ENCODE data around the gene SRRM4.
"Not testable (repeated sequence)": the region's sequence is repeated elsewhere in the genome, so short reads cannot be mapped to it uniquely, and the experiment has no call there.

Gene SRRM4

GRCh38 chr12:119011231-119011630, 29.9 kb downstream of the SRRM4 start:
- DNase-seq (ENCODE audit: low spot score): no peak

GRCh38 chr12:119012179-119012578, 30.8 kb downstream of the SRRM4 start:
- no peak for DNase-seq (ENCODE audit: low spot score)

GRCh38 chr12:119013023-119013422, 31.7 kb downstream of the SRRM4 start:
- DNase-seq (ENCODE audit: low spot score): no peak

- no peak for DNase-seq (ENCODE audit: low spot score)
These were observed 33.0 kb downstream of the SRRM4 start for GRCh38 chr12:119014368-119014767.

- DNase-seq (ENCODE audit: low spot score): no peak
These were observed 35.4 kb downstream of the SRRM4 start for GRCh38 chr12:119016715-119017114.

- no peak for DNase-seq (ENCODE audit: low spot score)
These were observed 37.8 kb downstream of the SRRM4 start for GRCh38 chr12:119019166-119019565.

GRCh38 chr12:119020406-119021360, 39.3 kb downstream of the SRRM4 start:
- peak; percentile 26 for DNase-seq (ENCODE audit: low spot score)

- DNase-seq (ENCODE audit: low spot score): no peak
These were observed 43.0 kb downstream of the SRRM4 start for GRCh38 chr12:119024356-119024755.

GRCh38 chr12:119025786-119026185, 44.4 kb downstream of the SRRM4 start:
- DNase-seq (ENCODE audit: low spot score): no peak

- not testable (repeated sequence) for DNase-seq (ENCODE audit: low spot score)
These were observed 52.0 kb downstream of the SRRM4 start for GRCh38 chr12:119033332-119033731.

GRCh38 chr12:119036878-119037825, 55.8 kb downstream of the SRRM4 start:
- DNase-seq (ENCODE audit: low spot score): peak; percentile 56

GRCh38 chr12:119044094-119044493, 62.8 kb downstream of the SRRM4 start:
- DNase-seq (ENCODE audit: low spot score): no peak

GRCh38 chr12:119047641-119048040, 66.3 kb downstream of the SRRM4 start:
- no peak for DNase-seq (ENCODE audit: low spot score)

GRCh38 chr12:119050663-119051062, 69.3 kb downstream of the SRRM4 start:
- no peak for DNase-seq (ENCODE audit: low spot score)

GRCh38 chr12:119051474-119051873, 70.1 kb downstream of the SRRM4 start:
- no peak for DNase-seq (ENCODE audit: low spot score)

- DNase-seq (ENCODE audit: low spot score): no peak
These were observed 70.7 kb downstream of the SRRM4 start for GRCh38 chr12:119052001-119052400.

GRCh38 chr12:119055977-119056376, 74.6 kb downstream of the SRRM4 start:
- DNase-seq (ENCODE audit: low spot score): no peak

GRCh38 chr12:119060847-119061796, 79.8 kb downstream of the SRRM4 start:
- DNase-seq (ENCODE audit: low spot score): no peak

GRCh38 chr12:119068129-119068856, 87.0 kb downstream of the SRRM4 start:
- no peak for DNase-seq (ENCODE audit: low spot score)

GRCh38 chr12:119069147-119069642, 87.9 kb downstream of the SRRM4 start:
- DNase-seq (ENCODE audit: low spot score): no peak

GRCh38 chr12:119071176-119071575, 89.8 kb downstream of the SRRM4 start:
- no peak for DNase-seq (ENCODE audit: low spot score)
